GM23338 (cell line): ENCODE results near the gene SLC43A3. TPM values are rescaled to one million over a fixed set of nuclear protein-coding genes. Genes with fewer than 3 reads are reported as not detected.

Experiments
- ATAC-seq: fragments of 200-7000 bp; cut with Tn5 transposase; 3 replicates; pipeline ENCODE4 v1.9.1; 2020
- DNase-seq: peaks from one replicate; pipeline ENCODE4 v3.0.0-alpha.2; 2015; ENCODE audit warnings: low spot score
- H2AFZ ChIP-seq: fragments of 200-600 bp; sonication (generic); 2 replicates; pipeline ENCODE4 v1.8.0; 2016; ENCODE audit warnings: antibody characterized with exemption, mild to moderate bottlenecking, moderate library complexity
- H3F3A ChIP-seq: fragments of 200-600 bp; sonication (generic); replicated peaks from 2 replicates; pipeline ENCODE4 v1.8.0; 2017; ENCODE audit warnings: antibody characterized with exemption, mixed run types, low read depth
- H3K27ac ChIP-seq: fragments of 200-600 bp; sonication (generic); 2 replicates; pipeline ENCODE4 v1.6.1; 2016; ENCODE audit warnings: low read depth
- H3K27me3 ChIP-seq: fragments of 200-600 bp; sonication (generic); 2 replicates; pipeline ENCODE4 v1.8.0; 2016; ENCODE audit warnings: mild to moderate bottlenecking, mixed run types, moderate library complexity; ENCODE audit not compliant: insufficient read depth
- H3K36me3 ChIP-seq: fragments of 200-600 bp; sonication (generic); 2 replicates; pipeline ENCODE4 v1.8.0; 2016; ENCODE audit warnings: mild to moderate bottlenecking; ENCODE audit not compliant: insufficient read depth
- H3K4me1 ChIP-seq: fragments of 200-600 bp; sonication (generic); 2 replicates; pipeline ENCODE4 v1.8.0; 2016; ENCODE audit warnings: mild to moderate bottlenecking, moderate library complexity; ENCODE audit not compliant: insufficient read depth
- H3K4me2 ChIP-seq: fragments of 200-600 bp; sonication (generic); 2 replicates; pipeline ENCODE4 v1.7.1; 2017; ENCODE audit warnings: mixed run types
- H3K4me3 ChIP-seq: fragments of 200-600 bp; sonication (generic); 2 replicates; pipeline ENCODE4 v1.6.1; 2016; ENCODE audit warnings: mixed run types
- H3K79me2 ChIP-seq: fragments of 200-600 bp; sonication (generic); replicated peaks from 2 replicates; pipeline ENCODE4 v1.8.0; 2017; ENCODE audit warnings: mild to moderate bottlenecking; ENCODE audit not compliant: insufficient read depth
- H3K9me2 ChIP-seq: fragments of 200-600 bp; sonication (generic); 2 replicates; pipeline ENCODE4 v1.8.0; 2017; ENCODE audit not compliant: insufficient read depth
- H4K20me1 ChIP-seq: fragments of 200-600 bp; sonication (generic); replicated peaks from 2 replicates; pipeline ENCODE4 v1.8.0; 2017; ENCODE audit warnings: mild to moderate bottlenecking; ENCODE audit not compliant: insufficient read depth
- H3K27ac Mint-ChIP-seq: 2 replicates; pipeline ENCODE4 v1.8.0; 2020; ENCODE audit warnings: inconsistent platforms, mild to moderate bottlenecking, moderate library complexity, mixed read lengths
- H3K27me3 Mint-ChIP-seq: 3 replicates; pipeline ENCODE4 v1.8.0; 2022; ENCODE audit warnings: low read depth, mild to moderate bottlenecking, moderate library complexity, mixed read lengths, inconsistent platforms; ENCODE audit not compliant: insufficient read depth, poor library complexity
- H3K36me3 Mint-ChIP-seq: 3 replicates; pipeline ENCODE4 v1.8.0; 2021; ENCODE audit warnings: low read depth, mild to moderate bottlenecking, inconsistent platforms, moderate library complexity, mixed read lengths
- H3K4me1 Mint-ChIP-seq: 3 replicates; pipeline ENCODE4 v1.8.0; 2020; ENCODE audit warnings: mild to moderate bottlenecking, inconsistent platforms, mixed read lengths
- H3K4me3 Mint-ChIP-seq: 3 replicates; pipeline ENCODE4 v1.8.0; 2021; ENCODE audit warnings: moderate library complexity, mild to moderate bottlenecking, inconsistent platforms, mixed read lengths
- H3K9me3 Mint-ChIP-seq: 3 replicates; pipeline ENCODE4 v1.8.0; 2020; ENCODE audit warnings: moderate library complexity, mild to moderate bottlenecking, inconsistent platforms, mixed read lengths
- CTCF ChIP-seq, 2 experiments: fragments of 200-600 bp in 1 of 2; sonication (generic) in 1 of 2; conservative IDR thresholded peaks; 2 replicates each; pipeline versions ENCODE4 v1.5.1 to v1.6.1; 2016 to 2017; ENCODE audit warnings: antibody characterized with exemption in 2 of 2, low read depth in 2 of 2, mild to moderate bottlenecking in 2 of 2, moderate library complexity in 1 of 2
- EZH2 ChIP-seq: fragments of 200-600 bp; sonication (generic); IDR thresholded peaks from one replicate; pipeline ENCODE4 v1.8.0; 2017; ENCODE audit warnings: antibody characterized with exemption, mild to moderate bottlenecking, low read depth; ENCODE audit not compliant: unreplicated experiment
- EZH2phosphoT487 ChIP-seq: fragments of 200-600 bp; sonication (generic); IDR thresholded peaks from one replicate; pipeline ENCODE4 v1.8.1; 2018; ENCODE audit warnings: antibody characterized with exemption; ENCODE audit not compliant: unreplicated experiment
- NANOG ChIP-seq: IDR thresholded peaks from 2 replicates; pipeline ENCODE4 v1.6.1; 2016; ENCODE audit warnings: antibody characterized with exemption, borderline replicate concordance
- POLR2AphosphoS5 ChIP-seq: IDR thresholded peaks from 2 replicates; pipeline ENCODE4 v1.6.1; 2016; ENCODE audit warnings: antibody characterized with exemption, low read depth
- REST ChIP-seq: IDR thresholded peaks from one replicate; pipeline ENCODE4 v1.6.1; 2018; ENCODE audit warnings: antibody characterized with exemption; ENCODE audit not compliant: unreplicated experiment
- ZNF114 ChIP-seq: fragments of 250-450 bp; sonication (Bioruptor Pico); IDR thresholded peaks from 2 replicates; pipeline ENCODE4 v1.5.0; 2020; ENCODE audit warnings: mild to moderate bottlenecking, moderate library complexity
- ZNF462 ChIP-seq: fragments of 250-450 bp; sonication (Bioruptor Pico); IDR thresholded peaks from 2 replicates; pipeline ENCODE4 v1.5.0; 2020; ENCODE audit warnings: mild to moderate bottlenecking, moderate library complexity
- polyA plus RNA-seq: library from polyadenylated mRNA; unstranded; fragments of >200 nt; fragmentation: Nextera tagmentation; extraction: Ambion mirVana; gene quantifications from 2 replicates; pipeline ENCODE4 v1.2.1, GENCODE V29; 2016
- total RNA-seq: library from RNA; depleted of rRNA; stranded (reverse); fragments of >200 nt; shearing (Covaris generic); gene quantifications from 2 replicates; pipeline ENCODE4 v1.2.3, GENCODE V29; 2014

The SLC43A3 gene
- total and polyA plus RNA-seq, 2 experiments from 2014 or later = 14.3 to 24.8 TPM

GRCh38 chr11:57424792-57425564 is 1.9 kb downstream of the SLC43A3 start:
- Histone ChIP-seq H3K27ac (no peak overlapping the region), H3K79me2 (0 out of 2 replicates have a peak, but pooled peaks cover 5% of the 10 kb centered on the region), H3K4me1 (peaks cover 15% of the 10 kb centered on the region), H3K4me3 (no peak overlapping the region), H3K36me3 (no peaks in the 10 kb centered on the region; the same call in 1 of the 2 replicates), H2AFZ (no peak overlapping the region), H3K4me2 (peak overlapping the region; percentile 81; the same call in 1 of the 2 replicates), H3K9me2 (no peaks in the 10 kb centered on the region), H3F3A (no peaks in the 10 kb centered on the region; the same call in 1 of the 2 replicates), H4K20me1 (no peaks in the 10 kb centered on the region; the same call in none of the 2 replicates), H3K27me3 (peaks cover 13% of the 10 kb centered on the region; the same call in 1 of the 2 replicates)
- TF ChIP-seq EZH2phosphoT487 (no peak), NANOG (no peak), REST (no peak), POLR2AphosphoS5 (no peak), CTCF (conservative IDR thresholded peaks at IDR 0.05; ENCODE audit: low read depth in 2 of 2) (no peak), EZH2 (no peak), ZNF114 (CRISPR knock-in tag) (no peak)
- Mint-ChIP-seq H3K27ac (no peak overlapping the region), H3K4me3 (0 out of 3 replicates have a peak overlapping the region, but pooled peaks have one; percentile 23), H3K36me3 (peaks cover 32% of the 10 kb centered on the region), H3K4me1 (peaks cover 21% of the 10 kb centered on the region), H3K9me3 (no peaks in the 10 kb centered on the region), H3K27me3 (peaks cover 21% of the 10 kb centered on the region)
- ATAC-seq (no peak), DNase-seq (no peak)

- no peak overlapping the region for H2AFZ ChIP-seq
- 0 out of 2 replicates have a peak, but pooled peaks cover 5% of the 10 kb centered on the region for H3K79me2 ChIP-seq
- H3K27ac ChIP-seq = no peak overlapping the region
- no peak overlapping the region for H3K4me3 ChIP-seq
- H3K4me2 ChIP-seq = no peak overlapping the region
- Mint-ChIP-seq H3K27me3 (peaks cover 19% of the 10 kb centered on the region), H3K4me1 (peaks cover 21% of the 10 kb centered on the region), H3K9me3 (no peaks in the 10 kb centered on the region), H3K36me3 (peaks cover 34% of the 10 kb centered on the region), H3K4me3 (no peak overlapping the region), H3K27ac (no peak overlapping the region)
- DNase-seq (no peak), ATAC-seq (no peak)
- peaks cover 15% of the 10 kb centered on the region for H3K4me1 ChIP-seq
- no peaks in the 10 kb centered on the region; the same call in 1 of the 2 replicates for H3F3A ChIP-seq
- no peaks in the 10 kb centered on the region for H3K9me2 ChIP-seq
- H3K27me3 ChIP-seq = peaks cover 11% of the 10 kb centered on the region; the same call in 1 of the 2 replicates
- no peaks in the 10 kb centered on the region; the same call in 1 of the 2 replicates for H3K36me3 ChIP-seq
- H4K20me1 ChIP-seq = no peaks in the 10 kb centered on the region; the same call in none of the 2 replicates
- no peak for TF ChIP-seq POLR2AphosphoS5
- TF ChIP-seq ZNF462 (CRISPR knock-in tag) = no peak
These were observed 2.7 kb downstream of the SLC43A3 start for GRCh38 chr11:57424137-57424791.
